ENCODE data around the gene IRF9.
A peak's percentile ranks its signal among the peaks of the same experiment; 100 is the strongest.

IRF9 gene

GRCh38 chr14:24133735-24134134, 27.3 kb upstream of the IRF9 start:
- no peak for TF ChIP-seq NFRKB (IDR thresholded peaks at IDR 0.05)
- no peak for TF ChIP-seq CTBP1 (IDR thresholded peaks at IDR 0.05; ENCODE audit: borderline replicate concordance)
- no peak for TF ChIP-seq FOXK2 (IDR thresholded peaks at IDR 0.05)
- no peak for TF ChIP-seq LEF1 (IDR thresholded peaks at IDR 0.05; ENCODE audit: borderline replicate concordance)
- TF ChIP-seq ZNF384 (IDR thresholded peaks at IDR 0.05) = no peak; the same call in 1 of the 2 replicates
- no peak for TF ChIP-seq BHLHE40 (IDR thresholded peaks at IDR 0.05; ENCODE audit: borderline replicate concordance)
- no peak for TF ChIP-seq ARNT (IDR thresholded peaks at IDR 0.05)
- TF ChIP-seq PKNOX1 (IDR thresholded peaks at IDR 0.05) = no peak
- TF ChIP-seq SUZ12 (IDR thresholded peaks at IDR 0.05) = no peak
- no peak for TF ChIP-seq HDGF (IDR thresholded peaks at IDR 0.05; ENCODE audit: borderline replicate concordance)
- ChIA-PET CTCF (interaction anchor here (0.6 to 1.3 kb wide), 2 partner anchors 25 to 454 kb away, joined by 4 to 5 read pairs; no protein-coding TSS in a partner anchor), POLR2A (interaction anchor here (1.6 to 4.2 kb wide), 2 partner anchors 10 to 19 kb away, joined by 4 to 22 read pairs; partner anchors contain the start of genes DCAF11 and NRL)
- DNase-seq (ENCODE audit: extremely low spot score) = no peak

- ChIA-PET CTCF (interaction anchor here (1.0 kb wide), 2 partner anchors 19 to 26 kb away, joined by 3 to 4 read pairs; partner anchors contain the start of gene IRF9), POLR2A (interaction anchor here (1.0 to 4.0 kb wide), 13 partner anchors 9 to 60 kb away, joined by 4 to 62 read pairs (median 12); partner anchors contain the start of genes DCAF11, IRF9, NRL and PCK2)
- TF ChIP-seq L3MBTL2 (conservative IDR thresholded peaks at IDR 0.05) (no peak), CTBP1 (IDR thresholded peaks at IDR 0.05; ENCODE audit: borderline replicate concordance) (peak; percentile 56; the same call in 1 of the 2 replicates)
- no peak for DNase-seq (ENCODE audit: extremely low spot score)
These were observed 25.6 kb upstream of the IRF9 start for GRCh38 chr14:24135584-24135833.

- DNase-seq (ENCODE audit: extremely low spot score) = peak; percentile 91
- TF ChIP-seq FOXM1 (IDR thresholded peaks at IDR 0.05; ENCODE audit: borderline replicate concordance) (no peak), TARDBP (IDR thresholded peaks at IDR 0.05) (0 out of 2 replicates have a peak, but pooled peaks have one; percentile 30), SUZ12 (IDR thresholded peaks at IDR 0.05) (no peak)
- CTCF ChIA-PET = interaction anchor here (1.0 to 1.6 kb wide), 3 partner anchors 19 to 25 kb away, joined by 3 to 6 read pairs (median 4); partner anchors contain the start of gene IRF9
- POLR2A ChIA-PET = interaction anchor here (0.8 to 4.0 kb wide), 16 partner anchors 8 to 106 kb away, joined by 3 to 62 read pairs (median 8); partner anchors contain the start of genes DCAF11, IRF9, NRL and PCK2
These were observed 25.0 kb upstream of the IRF9 start, which contains the start of gene PSME1 for GRCh38 chr14:24135834-24136683. Gene PSME1, plus strand, starts transcription at chr14:24136194. Its CDS starts 69 bp downstream, at chr14:24136263.

- DNase-seq (ENCODE audit: extremely low spot score) = no peak
- TF ChIP-seq ZNF384 (IDR thresholded peaks at IDR 0.05) (no peak), HDGF (IDR thresholded peaks at IDR 0.05; ENCODE audit: borderline replicate concordance) (no peak), ARNT (IDR thresholded peaks at IDR 0.05) (no peak), FOXA1 (IDR thresholded peaks at IDR 0.05) (no peak), FOXK2 (IDR thresholded peaks at IDR 0.05) (no peak), NFRKB (IDR thresholded peaks at IDR 0.05) (no peak), FOXM1 (IDR thresholded peaks at IDR 0.05; ENCODE audit: borderline replicate concordance) (no peak), LEF1 (IDR thresholded peaks at IDR 0.05; ENCODE audit: borderline replicate concordance) (no peak), TARDBP (IDR thresholded peaks at IDR 0.05) (no peak), PKNOX1 (IDR thresholded peaks at IDR 0.05) (no peak), L3MBTL2 (conservative IDR thresholded peaks at IDR 0.05) (no peak), BHLHE40 (IDR thresholded peaks at IDR 0.05; ENCODE audit: borderline replicate concordance) (no peak), SP1 (IDR thresholded peaks at IDR 0.05) (no peak), CTBP1 (IDR thresholded peaks at IDR 0.05; ENCODE audit: borderline replicate concordance) (no peak), SUZ12 (IDR thresholded peaks at IDR 0.05) (no peak), ELF4 (IDR thresholded peaks at IDR 0.05) (no peak)
- ChIA-PET CTCF (interaction anchor here (1.6 kb wide), 1 partner anchor 24 kb away, joined by 6 read pairs; the partner anchor contains the start of gene IRF9), POLR2A (interaction anchor here (1.0 to 4.0 kb wide), 14 partner anchors 10 to 106 kb away, joined by 3 to 62 read pairs (median 6); partner anchors contain the start of genes CARMIL3, DCAF11, IRF9 and NRL)
These were observed 24.2 kb upstream of the IRF9 start for GRCh38 chr14:24136684-24137528.

DNA sequence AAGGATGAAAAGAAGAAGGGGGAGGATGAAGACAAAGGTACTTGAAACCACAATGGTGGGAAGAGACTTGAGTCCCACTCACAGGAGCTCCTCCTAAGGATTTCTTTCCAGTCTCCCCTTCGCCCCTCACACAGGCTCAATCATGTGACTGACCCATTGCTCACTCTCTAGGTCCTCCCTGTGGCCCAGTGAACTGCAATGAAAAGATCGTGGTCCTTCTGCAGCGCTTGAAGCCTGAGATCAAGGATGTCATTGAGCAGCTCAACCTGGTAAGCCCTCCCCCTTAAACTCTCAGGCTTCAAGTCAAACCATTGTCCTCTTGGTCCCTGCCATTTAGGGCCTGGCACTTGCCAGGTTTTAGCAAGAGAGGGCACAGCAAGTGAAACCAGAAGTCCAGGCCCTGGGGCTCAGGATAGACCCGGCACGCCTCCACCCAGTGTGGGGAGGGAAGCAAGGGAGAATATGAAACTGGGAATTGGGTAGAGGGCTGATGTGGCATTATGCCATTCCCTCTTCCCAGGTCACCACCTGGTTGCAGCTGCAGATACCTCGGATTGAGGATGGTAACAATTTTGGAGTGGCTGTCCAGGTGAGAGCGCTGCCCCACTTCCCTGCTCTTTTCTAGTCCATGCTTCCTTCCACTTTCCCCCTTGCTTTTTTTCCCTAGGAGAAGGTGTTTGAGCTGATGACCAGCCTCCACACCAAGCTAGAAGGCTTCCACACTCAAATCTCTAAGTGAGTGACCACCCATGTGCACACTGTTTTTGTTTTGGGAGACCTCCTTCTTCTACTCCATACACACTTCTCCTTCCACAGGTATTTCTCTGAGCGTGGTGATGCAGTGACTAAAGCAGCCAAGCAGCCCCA, 23.3 kb upstream of the IRF9 start:
- TF ChIP-seq FOXK2 (IDR thresholded peaks at IDR 0.05) = no peak
- TF ChIP-seq NFRKB (IDR thresholded peaks at IDR 0.05) = no peak
- no peak for TF ChIP-seq TARDBP (IDR thresholded peaks at IDR 0.05)
- TF ChIP-seq FOXA1 (IDR thresholded peaks at IDR 0.05) = no peak
- TF ChIP-seq ZNF384 (IDR thresholded peaks at IDR 0.05) = no peak
- TF ChIP-seq L3MBTL2 (conservative IDR thresholded peaks at IDR 0.05) = no peak
- no peak for TF ChIP-seq HDGF (IDR thresholded peaks at IDR 0.05; ENCODE audit: borderline replicate concordance)
- TF ChIP-seq LEF1 (IDR thresholded peaks at IDR 0.05; ENCODE audit: borderline replicate concordance) = no peak
- TF ChIP-seq SP1 (IDR thresholded peaks at IDR 0.05) = no peak
- no peak for TF ChIP-seq CTBP1 (IDR thresholded peaks at IDR 0.05; ENCODE audit: borderline replicate concordance)
- no peak for TF ChIP-seq ARNT (IDR thresholded peaks at IDR 0.05)
- TF ChIP-seq PKNOX1 (IDR thresholded peaks at IDR 0.05) = no peak
- no peak for TF ChIP-seq FOXM1 (IDR thresholded peaks at IDR 0.05; ENCODE audit: borderline replicate concordance)
- TF ChIP-seq BHLHE40 (IDR thresholded peaks at IDR 0.05; ENCODE audit: borderline replicate concordance) = no peak
- no peak for TF ChIP-seq SUZ12 (IDR thresholded peaks at IDR 0.05)
- TF ChIP-seq ELF4 (IDR thresholded peaks at IDR 0.05) = no peak
- DNase-seq (ENCODE audit: extremely low spot score) = no peak
- ChIA-PET POLR2A (interaction anchor here (1.0 to 4.0 kb wide), 14 partner anchors 9 to 105 kb away, joined by 3 to 62 read pairs (median 6); partner anchors contain the start of genes CARMIL3, CHMP4A, DCAF11 and IRF9), CTCF (interaction anchor here (1.6 to 2.6 kb wide), 2 partner anchors 23 to 29 kb away, joined by 6 read pairs; partner anchors contain the start of gene IRF9)
